Measurements from ENCODE around the gene APC. TPM values are rescaled to one million over a fixed set of nuclear protein-coding genes. Genes with fewer than 3 reads are reported as not detected.

Gene APC
- total and polyA plus RNA-seq, 10 of the 15 experiments (the other 5 are each of a cell fraction or from before 2014, with no cell fraction given) = 3.2 to 23.3 (median 13.8) TPM

- CTCF ChIA-PET = interaction anchor here (1.4 kb wide), 1 partner anchor 27 kb away, joined by 6 read pairs; no protein-coding TSS in a partner anchor
- peaks cover 4% of the 10 kb centered on the region for H3K79me2 ChIP-seq (ENCODE audit: control insufficient read depth, insufficient read depth, low read length)
- no peak overlapping the region for H3K27ac ChIP-seq (ENCODE audit: control insufficient read depth, insufficient read depth)
Observed at GRCh38 chr5:112717506-112718082, 20.1 kb upstream of the APC start.

More at GRCh38 chr5:112717506-112718082, 20.1 kb upstream of the APC start:
- RAD21 ChIA-PET (ENCODE audit: unreplicated experiment) = no interaction called here
- in situ Hi-C loops (cut with MboI) = no loop called here
- SMC1A ChIA-PET (ENCODE audit: uncharacterized antibody, unreplicated experiment) = interaction anchor here (1.0 to 2.0 kb wide), 3 partner anchors 9 to 30 kb away, joined by 3 to 17 read pairs (median 4); no protein-coding TSS in a partner anchor
- H3K36me3 ChIP-seq (ENCODE audit: control insufficient read depth in 2 of 2, insufficient read depth in 2 of 2, low read length in 1 of 2) = no peaks in the 10 kb centered on the region
- H3K4me1 ChIP-seq (ENCODE audit: control insufficient read depth, insufficient read depth, low read length) = no peaks in the 10 kb centered on the region
- ATAC-seq (no peak), DNase-seq (ENCODE audit: low read depth, low spot score) (no peak), FAIRE-seq (no peak)
- peaks cover 2% of the 10 kb centered on the region; the same call in 2 of the 3 replicates for H3K9me3 ChIP-seq (replicated peaks; ENCODE audit: control insufficient read depth, insufficient read depth, low read length)
- H4K20me1 ChIP-seq (ENCODE audit: control insufficient read depth, insufficient read depth) = no peaks in the 10 kb centered on the region
- H2AFZ ChIP-seq (ENCODE audit: control insufficient read depth, low read depth, low read length) = no peak overlapping the region
- no peaks in the 10 kb centered on the region for H3K27me3 ChIP-seq (replicated peaks in 1 of 2; ENCODE audit: control insufficient read depth in 2 of 2, insufficient read depth in 2 of 2, low read length in 1 of 2)
- POLR2A ChIA-PET = no interaction called here
- intact Hi-C loops (cut with micrococcal nuclease; ENCODE audit: unreplicated experiment) = no loop called here
- no peak overlapping the region for H3K4me3 ChIP-seq
- H3K9ac ChIP-seq (ENCODE audit: control insufficient read depth, insufficient read depth, low read length) = no peak overlapping the region
- no peak overlapping the region for H3K4me2 ChIP-seq (ENCODE audit: control insufficient read depth, insufficient read depth)
- no TSS peak for BruUV-seq (replicated peaks)
- WGBS (ENCODE audit: insufficient coverage, insufficient replicate concordance, low lambda C conversion rate, missing lambda C conversion rate) = 100% methylated on average over 1 of the region's 1 CpG
- TF ChIP-seq ZBTB33 (IDR thresholded peaks at IDR 0.05) = no peak
- TF ChIP-seq BCL11A (IDR thresholded peaks at IDR 0.05; ENCODE audit: low read depth, low read length) = no peak
- no peak for TF ChIP-seq GATAD2B (conservative IDR thresholded peaks at IDR 0.05; ENCODE audit: low read depth)
- TF ChIP-seq CEBPZ (IDR thresholded peaks at IDR 0.05; ENCODE audit: low read depth, low read length) = no peak
- no peak for TF ChIP-seq FOS (IDR thresholded peaks at IDR 0.05; ENCODE audit: borderline replicate concordance, extremely low read depth, insufficient read length)
- TF ChIP-seq TCF12 (IDR thresholded peaks at IDR 0.05; ENCODE audit: low read depth, low read length) = no peak

Measured in GM12878 (cell line).